Measurements from ENCODE around the gene KLRG1. TPM values are rescaled to one million over a fixed set of nuclear protein-coding genes. Genes with fewer than 3 reads are reported as not detected.
A peak's percentile ranks its signal among the peaks of the same experiment; 100 is the strongest.

Gene KLRG1
- total RNA-seq, 1 donor from 2014 or later = 0.84 TPM

DNA sequence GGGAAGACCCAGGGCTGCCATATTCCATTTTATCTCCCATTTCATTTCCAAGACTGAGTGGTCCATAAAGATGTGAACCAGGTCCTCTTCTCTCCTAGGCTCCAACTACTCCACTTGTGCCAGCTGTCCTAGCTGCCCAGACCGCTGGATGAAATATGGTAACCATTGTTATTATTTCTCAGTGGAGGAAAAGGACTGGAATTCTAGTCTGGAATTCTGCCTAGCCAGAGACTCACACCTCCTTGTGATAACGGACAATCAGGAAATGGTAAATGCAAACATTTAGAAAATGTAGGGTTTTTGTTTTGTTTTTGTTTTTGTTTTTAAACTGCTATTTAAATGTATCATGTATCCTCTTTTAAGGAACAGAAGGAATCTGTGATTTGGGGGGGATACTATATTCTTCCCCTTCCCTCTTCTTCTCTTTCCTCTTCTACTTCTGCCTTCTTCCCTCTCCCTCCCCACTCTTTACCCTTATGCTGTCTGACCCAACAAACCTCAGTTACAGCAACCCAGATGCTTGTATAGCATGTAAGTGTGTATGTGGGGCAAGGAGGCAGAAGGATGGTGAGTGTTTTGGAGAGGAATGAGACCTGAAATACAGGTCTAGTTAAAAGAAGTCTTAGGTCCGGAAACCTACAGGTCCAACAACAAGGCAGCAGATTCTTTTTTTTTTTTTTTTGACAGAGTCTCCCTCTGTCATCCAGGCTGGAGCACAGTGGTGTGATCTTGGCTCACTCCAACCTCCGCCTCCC is 5.9 kb downstream of the KLRG1 start:
- no peaks in the 10 kb centered on the region for H3K36me3 Mint-ChIP-seq (ENCODE audit: low read depth)
- H3K27me3 Mint-ChIP-seq = peaks cover 11% of the 10 kb centered on the region
- intact Hi-C loops (cut with micrococcal nuclease) = no loop called here
- H3K4me1 Mint-ChIP-seq = peaks cover 17% of the 10 kb centered on the region
- H3K4me3 Mint-ChIP-seq = no peak overlapping the region
- DNase-seq = no peak
- H3K27ac Mint-ChIP-seq = no peak overlapping the region
- no peaks in the 10 kb centered on the region for H3K9me3 Mint-ChIP-seq

DNA sequence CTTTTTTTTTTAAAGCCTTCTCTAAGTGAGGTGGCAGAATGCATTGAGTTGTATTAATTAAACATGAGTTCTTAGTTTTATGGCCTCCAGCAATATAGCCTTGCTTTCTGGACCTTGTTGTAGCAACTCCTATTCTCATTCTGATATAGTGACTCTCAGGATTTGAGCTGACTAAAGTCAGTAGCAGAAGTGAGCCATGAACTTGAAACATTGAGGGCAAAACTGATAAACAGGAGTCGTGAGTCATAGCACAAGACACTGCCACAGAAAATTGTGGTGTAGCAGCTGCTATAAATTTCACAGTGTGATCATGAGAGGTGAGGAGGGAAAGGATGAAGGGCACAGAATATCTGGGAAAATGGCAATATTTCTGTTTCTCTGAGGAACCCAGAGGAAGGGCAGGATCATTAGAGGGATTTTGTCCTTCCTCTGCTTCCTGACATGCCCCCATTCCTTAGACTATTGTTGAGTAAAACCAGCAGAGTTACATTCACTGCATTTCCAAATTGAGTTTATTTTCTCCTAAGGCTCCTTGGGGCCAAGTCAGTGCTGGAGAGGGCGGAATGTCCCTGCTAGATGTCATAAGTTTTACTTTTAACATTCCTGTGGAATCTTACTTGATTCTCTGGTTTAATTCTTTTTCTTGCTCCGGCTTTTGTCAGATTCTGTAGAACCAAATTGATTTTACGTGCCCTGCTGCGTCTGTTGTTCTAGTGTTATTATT is 7.5 kb downstream of the KLRG1 start:
- no peaks in the 10 kb centered on the region for H3K9me3 Mint-ChIP-seq
- H3K27ac Mint-ChIP-seq = no peak overlapping the region
- intact Hi-C loops (cut with micrococcal nuclease) = loop anchor here (1.0 to 2.0 kb wide), 4 partner anchors 14 to 48 kb away; partner anchors contain the start of gene M6PR
- peak; percentile 70 for DNase-seq
- H3K4me3 Mint-ChIP-seq = no peak overlapping the region
- H3K36me3 Mint-ChIP-seq (ENCODE audit: low read depth) = no peaks in the 10 kb centered on the region
- H3K4me1 Mint-ChIP-seq = peaks cover 15% of the 10 kb centered on the region
- H3K27me3 Mint-ChIP-seq = peaks cover 18% of the 10 kb centered on the region

DNA sequence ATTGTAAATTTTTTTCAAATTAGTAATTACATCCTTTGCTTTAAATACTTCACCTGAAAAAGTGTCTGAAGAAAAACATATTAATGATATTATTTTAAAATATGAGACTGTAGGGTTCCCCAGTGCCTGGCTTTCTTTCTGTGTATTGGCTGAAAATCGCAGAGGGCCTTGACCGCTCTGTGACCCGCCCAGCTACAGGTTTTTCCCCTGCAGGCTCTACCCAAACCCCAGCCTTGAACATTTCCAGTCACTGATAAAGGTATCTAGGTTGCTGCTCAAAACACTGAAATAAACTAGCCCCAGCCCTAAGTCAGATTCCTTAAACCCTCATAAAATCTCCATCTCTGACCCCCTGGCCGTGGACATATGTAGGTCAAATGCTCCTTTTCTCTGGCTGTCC is 11.9 kb downstream of the KLRG1 start:
- no peaks in the 10 kb centered on the region for H3K9me3 Mint-ChIP-seq
- peaks cover 10% of the 10 kb centered on the region for H3K4me1 Mint-ChIP-seq
- no peaks in the 10 kb centered on the region for H3K36me3 Mint-ChIP-seq (ENCODE audit: low read depth)
- no peak overlapping the region for H3K4me3 Mint-ChIP-seq
- no peak for DNase-seq
- peaks cover 14% of the 10 kb centered on the region for H3K27me3 Mint-ChIP-seq
- H3K27ac Mint-ChIP-seq = no peak overlapping the region
- intact Hi-C loops (cut with micrococcal nuclease) = no loop called here

DNA sequence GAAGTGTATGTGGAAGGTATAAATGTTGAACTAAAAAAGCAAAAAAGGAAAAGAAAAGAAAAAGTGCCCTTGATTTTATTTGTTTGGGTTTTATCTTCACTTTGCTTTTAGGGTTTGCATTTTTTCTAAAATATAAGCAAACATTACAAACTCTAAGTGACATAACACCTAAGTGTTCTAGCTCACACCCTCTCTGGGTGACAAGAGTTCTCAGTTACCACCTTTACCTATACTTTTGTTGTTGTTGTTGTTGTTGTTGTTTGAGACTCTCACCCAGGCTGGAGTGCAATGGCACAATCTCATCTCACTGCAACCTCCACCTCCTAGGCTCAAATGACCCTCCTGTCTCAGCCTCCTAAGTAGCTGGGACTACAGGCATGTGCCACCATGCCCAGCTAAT is 13.0 kb downstream of the KLRG1 start:
- DNase-seq = no peak

GRCh38 chr12:9022592-9022991 is 33.2 kb downstream of the KLRG1 start:
- DNase-seq = no peak
- H3K36me3 Mint-ChIP-seq (ENCODE audit: low read depth) = peaks cover 3% of the 10 kb centered on the region
- no peak overlapping the region for H3K27ac Mint-ChIP-seq
- H3K4me1 Mint-ChIP-seq = peaks cover 6% of the 10 kb centered on the region
- no peak overlapping the region for H3K4me3 Mint-ChIP-seq
- H3K9me3 Mint-ChIP-seq = peaks cover 9% of the 10 kb centered on the region
- peaks cover under 1% of the 10 kb centered on the region for H3K27me3 Mint-ChIP-seq
- intact Hi-C loops (cut with micrococcal nuclease) = loop anchor here (10.0 kb wide), 2 partner anchors 528 to 842 kb away; partner anchors contain the start of gene CLEC2B

More for the DNA sequence above, 13.0 kb downstream of the KLRG1 start:
- Mint-ChIP-seq H3K9me3 (no peaks in the 10 kb centered on the region), H3K4me1 (peaks cover 2% of the 10 kb centered on the region), H3K27ac (no peak overlapping the region), H3K27me3 (peaks cover 14% of the 10 kb centered on the region), H3K36me3 (ENCODE audit: low read depth) (no peaks in the 10 kb centered on the region), H3K4me3 (no peak overlapping the region)
- intact Hi-C loops (cut with micrococcal nuclease) = no loop called here

DNA sequence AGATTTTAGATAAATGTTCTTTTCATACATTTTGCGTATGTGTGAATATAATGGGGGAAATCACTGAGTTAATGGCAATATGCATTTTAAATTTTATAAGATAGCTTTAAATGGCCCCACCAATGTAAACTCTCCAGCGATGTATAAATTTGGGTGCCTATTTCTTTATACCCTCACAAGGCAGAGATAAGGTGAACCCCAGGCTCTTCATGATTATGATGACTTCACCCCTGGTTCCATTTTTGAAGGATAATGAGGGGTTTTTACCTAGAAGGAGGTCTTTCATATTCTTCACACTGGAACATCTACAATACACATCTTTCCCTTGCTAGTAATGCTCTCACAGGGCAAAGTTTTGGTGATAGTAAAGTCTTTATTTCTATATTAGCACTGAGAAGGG is 35.2 kb downstream of the KLRG1 start:
- H3K9me3 Mint-ChIP-seq = peaks cover 11% of the 10 kb centered on the region
- H3K36me3 Mint-ChIP-seq (ENCODE audit: low read depth) = peaks cover 8% of the 10 kb centered on the region
- H3K27me3 Mint-ChIP-seq = peaks cover 2% of the 10 kb centered on the region
- H3K27ac Mint-ChIP-seq = no peak overlapping the region
- intact Hi-C loops (cut with micrococcal nuclease) = loop anchor here (2.0 to 10.0 kb wide), 3 partner anchors 14 to 840 kb away; partner anchors contain the start of gene CLEC2B
- H3K4me3 Mint-ChIP-seq = no peak overlapping the region
- peaks cover 13% of the 10 kb centered on the region for H3K4me1 Mint-ChIP-seq
- no peak for DNase-seq

DNA sequence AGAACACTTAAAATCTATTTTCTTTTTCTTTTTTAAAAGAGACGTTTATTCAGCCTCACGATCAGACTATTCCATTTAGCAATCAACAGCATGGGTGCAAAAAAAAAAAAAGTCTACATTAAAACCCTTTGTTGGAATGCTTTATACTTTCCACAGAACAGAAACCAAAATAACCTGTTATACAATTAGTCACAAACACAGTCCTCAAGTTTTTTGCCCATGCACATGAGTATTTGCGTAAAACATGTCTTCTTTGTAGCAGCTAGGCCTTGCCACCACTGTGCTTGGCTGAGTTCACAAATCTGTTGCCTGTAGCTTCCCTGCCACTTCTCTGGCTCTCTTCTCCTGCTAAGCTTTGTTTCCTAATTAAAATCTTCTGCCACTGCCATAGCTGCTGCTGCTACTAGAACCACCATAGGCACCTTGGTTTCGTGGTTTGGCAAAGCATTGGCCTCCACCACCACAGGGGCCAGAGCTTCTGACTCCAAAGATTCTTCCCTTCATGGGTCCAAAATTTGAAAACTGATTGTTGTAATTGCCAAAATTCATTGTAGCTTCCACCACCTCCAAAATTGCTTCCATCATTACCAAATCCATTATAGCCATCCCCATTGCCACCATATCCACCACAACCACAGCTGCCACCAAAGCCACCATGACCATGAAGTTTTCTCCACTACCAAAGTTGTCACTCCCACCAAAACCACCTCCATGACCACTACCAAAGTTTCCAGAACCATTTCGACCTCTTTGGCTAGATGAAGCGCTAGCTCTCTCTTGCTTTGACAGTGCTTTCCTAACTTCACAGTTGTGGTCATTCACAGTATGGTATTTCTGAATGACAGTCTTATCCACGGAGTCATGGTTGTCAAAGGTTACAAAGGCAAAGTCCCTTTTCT is 38.1 kb downstream of the KLRG1 start:
- DNase-seq = peak; percentile 73
- Mint-ChIP-seq H3K4me3 (peak overlapping the region; percentile 8), H3K27ac (peak overlapping the region; percentile 82), H3K9me3 (peaks cover 7% of the 10 kb centered on the region), H3K36me3 (ENCODE audit: low read depth) (peaks cover 8% of the 10 kb centered on the region), H3K27me3 (peaks cover 2% of the 10 kb centered on the region), H3K4me1 (peaks cover 14% of the 10 kb centered on the region)
- intact Hi-C loops (cut with micrococcal nuclease) = loop anchor here (5.0 to 10.0 kb wide), 3 partner anchors 40 to 837 kb away; partner anchors contain the start of genes CLEC2B and KLRG1

GRCh38 chr12:9030776-9031175 is 41.4 kb downstream of the KLRG1 start:
- H3K36me3 Mint-ChIP-seq (ENCODE audit: low read depth) = peaks cover 9% of the 10 kb centered on the region
- H3K4me3 Mint-ChIP-seq = no peak overlapping the region
- intact Hi-C loops (cut with micrococcal nuclease) = no loop called here
- peaks cover 2% of the 10 kb centered on the region for H3K27me3 Mint-ChIP-seq
- no peak overlapping the region for H3K27ac Mint-ChIP-seq
- H3K9me3 Mint-ChIP-seq = peaks cover 6% of the 10 kb centered on the region
- DNase-seq = no peak
- H3K4me1 Mint-ChIP-seq = peaks cover 21% of the 10 kb centered on the region

DNA sequence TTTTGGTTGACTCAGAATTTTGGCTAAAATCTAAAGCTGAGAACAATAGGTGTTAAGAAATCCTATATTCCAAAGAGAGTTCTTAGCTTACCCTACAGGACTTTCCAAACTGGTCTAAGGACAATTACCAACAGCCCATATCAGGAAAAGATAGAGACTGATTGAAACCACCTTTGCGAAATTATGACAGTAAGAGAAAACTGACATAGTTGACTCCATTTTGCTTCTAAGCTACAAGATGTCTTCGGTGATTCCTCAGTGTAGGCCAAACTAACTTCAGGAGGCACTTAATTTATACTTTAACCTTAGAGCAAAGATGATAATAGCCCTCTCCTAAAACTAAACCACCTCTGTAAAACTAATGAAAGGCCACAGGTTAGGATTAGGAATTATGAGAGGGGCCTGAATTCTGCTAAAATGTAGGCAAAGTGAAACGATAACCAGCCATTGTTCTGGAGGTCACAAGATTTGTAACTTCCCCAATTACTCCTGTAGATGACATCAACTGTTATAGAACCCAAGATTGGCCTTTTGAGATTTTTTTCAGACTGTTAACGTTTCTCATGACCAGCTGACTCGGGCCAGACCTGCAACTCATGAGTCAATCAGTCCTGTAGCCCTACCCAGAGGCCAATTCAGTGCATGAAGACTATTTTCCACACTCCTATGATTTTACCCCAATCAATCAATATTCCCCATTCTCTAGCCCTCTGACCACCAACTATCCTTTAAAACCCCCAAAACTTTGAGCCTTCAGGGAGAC is 43.0 kb downstream of the KLRG1 start:
- DNase-seq = no peak
- H3K27me3 Mint-ChIP-seq = peaks cover 2% of the 10 kb centered on the region
- H3K4me3 Mint-ChIP-seq = no peak overlapping the region
- intact Hi-C loops (cut with micrococcal nuclease) = no loop called here
- H3K27ac Mint-ChIP-seq = no peak overlapping the region
- H3K9me3 Mint-ChIP-seq = peaks cover 5% of the 10 kb centered on the region
- peaks cover 9% of the 10 kb centered on the region for H3K36me3 Mint-ChIP-seq (ENCODE audit: low read depth)
- H3K4me1 Mint-ChIP-seq = peaks cover 19% of the 10 kb centered on the region

DNA sequence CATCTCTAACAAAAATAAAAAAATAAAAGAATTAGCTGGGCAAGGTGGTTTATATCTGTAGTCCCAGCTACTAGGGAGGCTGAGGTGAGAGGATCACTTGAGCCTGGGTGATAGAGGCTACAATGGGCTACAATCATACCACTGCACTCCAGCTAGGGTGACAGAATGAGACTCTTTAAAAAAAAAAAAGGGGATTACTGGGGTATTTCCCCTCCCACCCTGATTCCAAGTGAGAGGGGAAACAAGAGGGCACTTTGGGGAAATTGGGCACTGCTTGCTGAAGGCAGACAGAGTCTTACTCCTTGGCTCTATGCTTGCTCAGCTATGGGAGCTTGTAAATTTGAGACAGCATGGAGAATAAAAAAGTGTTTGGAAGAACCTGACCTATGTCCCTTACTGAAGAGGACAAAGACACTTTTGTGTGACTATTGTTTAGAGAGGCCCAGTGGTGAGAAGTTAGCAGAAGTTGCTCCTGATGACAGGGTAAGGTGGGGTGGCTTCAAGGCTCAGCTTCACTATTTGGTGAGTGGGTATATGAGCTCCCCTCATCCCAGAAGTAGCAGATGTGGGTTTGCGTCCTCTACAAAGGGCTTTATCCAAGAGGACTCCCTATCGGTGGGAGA is 44.0 kb downstream of the KLRG1 start:
- no peak for DNase-seq
- Mint-ChIP-seq H3K4me1 (peaks cover 14% of the 10 kb centered on the region), H3K27me3 (no peaks in the 10 kb centered on the region), H3K4me3 (no peak overlapping the region), H3K27ac (no peak overlapping the region), H3K36me3 (ENCODE audit: low read depth) (peaks cover 4% of the 10 kb centered on the region), H3K9me3 (no peaks in the 10 kb centered on the region)
- intact Hi-C loops (cut with micrococcal nuclease) = no loop called here

DNA sequence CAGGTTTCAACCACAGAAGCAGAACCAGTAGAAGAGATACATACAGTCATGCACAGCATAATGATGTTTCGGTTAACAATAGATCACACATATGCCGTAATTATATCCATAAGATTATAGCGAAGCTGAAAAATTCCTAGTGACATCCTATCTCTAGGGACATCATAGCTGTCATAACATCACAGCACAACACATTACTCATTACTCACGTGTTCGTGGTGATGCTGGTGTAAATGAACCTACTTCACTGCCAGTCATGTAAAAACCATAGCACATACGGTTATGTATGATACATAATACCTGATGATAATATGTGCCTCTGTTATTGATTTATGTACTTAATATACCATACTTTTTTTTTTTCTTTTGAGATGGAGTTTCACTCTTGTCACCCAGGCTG is 44.7 kb downstream of the KLRG1 start:
- Mint-ChIP-seq H3K27me3 (no peaks in the 10 kb centered on the region), H3K36me3 (ENCODE audit: low read depth) (peaks cover 2% of the 10 kb centered on the region), H3K27ac (no peak overlapping the region), H3K9me3 (no peaks in the 10 kb centered on the region), H3K4me3 (no peak overlapping the region), H3K4me1 (peaks cover 13% of the 10 kb centered on the region)
- no peak for DNase-seq
- intact Hi-C loops (cut with micrococcal nuclease) = no loop called here

DNA sequence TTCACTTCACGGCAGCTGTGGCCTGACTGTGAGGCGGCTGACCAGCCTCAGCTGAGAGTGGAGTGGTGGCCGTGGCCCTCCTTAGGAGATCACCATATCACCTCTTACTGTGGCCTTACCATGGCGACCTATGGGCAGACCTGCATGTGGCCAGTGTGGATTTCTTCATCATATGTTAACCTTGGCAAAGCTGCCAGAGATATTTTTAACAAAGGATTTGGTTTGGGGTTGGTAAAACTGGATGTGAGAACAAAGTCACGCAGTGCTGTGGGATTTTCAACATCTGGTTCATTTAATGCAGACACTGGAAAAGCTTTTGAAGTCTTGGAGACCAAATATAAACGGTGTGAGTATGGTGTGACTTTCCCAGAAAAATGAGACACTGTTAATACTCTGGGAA is 46.9 kb downstream of the KLRG1 start:
- Mint-ChIP-seq H3K27me3 (peaks cover 2% of the 10 kb centered on the region), H3K9me3 (no peaks in the 10 kb centered on the region), H3K36me3 (ENCODE audit: low read depth) (peaks cover 2% of the 10 kb centered on the region), H3K4me3 (no peak overlapping the region), H3K27ac (no peak overlapping the region), H3K4me1 (peaks cover 27% of the 10 kb centered on the region)
- DNase-seq = no peak
- intact Hi-C loops (cut with micrococcal nuclease) = loop anchor here (5.0 kb wide), 1 partner anchor 124 kb away; the partner anchor contains the start of gene PHC1

Measured in activated CD4-positive, alpha-beta T cell treated with anti-CD3 and anti-CD28 coated beads, Interleukin-2, amount 10 ng/mL, durations not matched to agents 24 days and 14 days (primary cell).